Measurements from ENCODE around the gene NMT1.
A peak's percentile ranks its signal among the peaks of the same experiment; 100 is the strongest.

DNA sequence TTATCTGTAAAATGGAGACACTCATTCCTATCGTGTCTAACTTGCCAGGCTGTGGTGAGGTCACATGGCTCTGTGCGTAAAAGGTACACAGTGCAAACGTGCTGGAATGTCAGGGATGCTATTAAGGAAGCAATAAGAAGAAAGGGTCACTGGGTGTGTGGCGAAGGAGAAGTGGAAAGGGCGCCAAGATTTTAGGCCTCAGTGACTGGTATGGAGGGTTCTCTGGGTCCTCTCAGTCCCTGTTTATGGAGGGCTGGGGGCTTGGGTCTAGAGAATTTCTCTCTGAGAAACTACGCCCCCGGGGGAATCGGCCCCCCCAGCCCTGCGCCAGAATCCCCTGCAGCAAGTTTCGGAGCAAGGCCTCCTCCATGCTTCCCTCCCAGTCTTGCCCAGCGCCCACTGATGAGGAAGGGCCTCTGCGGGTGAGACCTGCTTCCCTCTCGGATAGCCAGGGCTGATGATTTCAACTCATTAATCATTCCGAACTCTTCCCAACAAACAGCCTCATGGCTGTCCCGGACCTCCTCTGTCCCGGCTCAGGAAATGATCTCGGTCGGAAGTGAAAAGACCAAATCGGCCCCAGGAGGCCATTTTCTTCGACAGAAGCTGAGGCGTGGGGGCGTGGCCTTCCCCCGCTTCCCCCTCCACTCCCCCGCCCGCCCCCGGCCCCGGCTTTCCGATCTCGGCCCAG is 85.9 kb downstream of the NMT1 start:
- TF ChIP-seq, protein P1, sequence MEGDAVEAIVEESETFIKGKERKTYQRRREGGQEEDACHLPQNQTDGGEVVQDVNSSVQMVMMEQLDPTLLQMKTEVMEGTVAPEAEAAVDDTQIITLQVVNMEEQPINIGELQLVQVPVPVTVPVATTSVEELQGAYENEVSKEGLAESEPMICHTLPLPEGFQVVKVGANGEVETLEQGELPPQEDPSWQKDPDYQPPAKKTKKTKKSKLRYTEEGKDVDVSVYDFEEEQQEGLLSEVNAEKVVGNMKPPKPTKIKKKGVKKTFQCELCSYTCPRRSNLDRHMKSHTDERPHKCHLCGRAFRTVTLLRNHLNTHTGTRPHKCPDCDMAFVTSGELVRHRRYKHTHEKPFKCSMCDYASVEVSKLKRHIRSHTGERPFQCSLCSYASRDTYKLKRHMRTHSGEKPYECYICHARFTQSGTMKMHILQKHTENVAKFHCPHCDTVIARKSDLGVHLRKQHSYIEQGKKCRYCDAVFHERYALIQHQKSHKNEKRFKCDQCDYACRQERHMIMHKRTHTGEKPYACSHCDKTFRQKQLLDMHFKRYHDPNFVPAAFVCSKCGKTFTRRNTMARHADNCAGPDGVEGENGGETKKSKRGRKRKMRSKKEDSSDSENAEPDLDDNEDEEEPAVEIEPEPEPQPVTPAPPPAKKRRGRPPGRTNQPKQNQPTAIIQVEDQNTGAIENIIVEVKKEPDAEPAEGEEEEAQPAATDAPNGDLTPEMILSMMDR (IDR thresholded peaks at IDR 0.05): no peak
- peak; percentile 40 to 72 (median 67) for TF ChIP-seq POLR2AphosphoS5 (IDR thresholded peaks at IDR 0.05)
